HepG2 (cell line): ENCODE results near the gene CFAP119. TPM values are rescaled to one million over a fixed set of nuclear protein-coding genes. Genes with fewer than 3 reads are reported as not detected.

ENCODE experiments used
- ATRX ChIP-seq: sonication (generic); formaldehyde crosslinking; IDR thresholded peaks from 2 replicates; pipeline ENCODE4 v1.4.0; 2020; ENCODE audit warnings: missing genetic modification reagents, borderline replicate concordance
- ETV6 ChIP-seq: sonication (generic); formaldehyde crosslinking; conservative IDR thresholded peaks from 2 replicates; pipeline ENCODE4 v1.4.0; 2020; ENCODE audit warnings: missing genetic modification reagents
- FOXP1 ChIP-seq, 2 experiments: fragments of 450-650 bp in 1 of 2; IDR thresholded peaks; 2 replicates each; pipeline ENCODE4 v1.6.1; 2017 to 2018; ENCODE audit warnings: antibody characterized with exemption in 1 of 2
- MXI1 ChIP-seq: IDR thresholded peaks from 3 replicates; pipeline ENCODE4 v1.6.1; 2012; ENCODE audit warnings: low read depth, low read length, inconsistent platforms, borderline replicate concordance
- NCOA1 ChIP-seq: sonication (generic); formaldehyde crosslinking; IDR thresholded peaks from 2 replicates; pipeline ENCODE4 v1.9.0; 2021; ENCODE audit warnings: missing genetic modification reagents
- NRL ChIP-seq: sonication (generic); formaldehyde crosslinking; IDR thresholded peaks from 2 replicates; pipeline ENCODE4 v1.5.0; 2020; ENCODE audit warnings: missing genetic modification reagents, mild to moderate bottlenecking, moderate library complexity, borderline replicate concordance
- REXO4 ChIP-seq: sonication (generic); formaldehyde crosslinking; IDR thresholded peaks from 2 replicates; pipeline ENCODE4 v1.8.0; 2022; ENCODE audit warnings: missing genetic modification reagents, mild to moderate bottlenecking, borderline replicate concordance
- RFXANK ChIP-seq: IDR thresholded peaks from 2 replicates; pipeline ENCODE4 v1.6.1; 2016
- SMAD3 ChIP-seq: sonication (generic); formaldehyde crosslinking; IDR thresholded peaks from 2 replicates; pipeline ENCODE4 v1.4.0; 2020; ENCODE audit warnings: missing genetic modification reagents
- SP2 ChIP-seq: sonication (generic); formaldehyde crosslinking; IDR thresholded peaks from 2 replicates; pipeline ENCODE4 v1.5.1; 2020; ENCODE audit warnings: mild to moderate bottlenecking, missing genetic modification reagents
- SRF ChIP-seq: IDR thresholded peaks from 2 replicates; pipeline ENCODE4 v1.6.1; 2011; ENCODE audit warnings: mild to moderate bottlenecking, low read depth, low read length, moderate library complexity
- ZFY ChIP-seq: sonication (generic); formaldehyde crosslinking; IDR thresholded peaks from 2 replicates; pipeline ENCODE4 v1.4.0; 2020; ENCODE audit warnings: missing genetic modification reagents
- ZNF138 ChIP-seq: sonication (generic); formaldehyde crosslinking; IDR thresholded peaks from 2 replicates; pipeline ENCODE4 v1.5.0; 2020; ENCODE audit warnings: mild to moderate bottlenecking, low read depth, missing genetic modification reagents
- ZNF343 ChIP-seq: sonication (generic); formaldehyde crosslinking; IDR thresholded peaks from 2 replicates; pipeline ENCODE4 v1.4.0; 2020; ENCODE audit warnings: mild to moderate bottlenecking, missing genetic modification reagents
- ZNF558 ChIP-seq: sonication (generic); formaldehyde crosslinking; IDR thresholded peaks from 2 replicates; pipeline ENCODE4 v1.9.0; 2022; ENCODE audit warnings: mild to moderate bottlenecking, missing genetic modification reagents, borderline replicate concordance
- ZNF567 ChIP-seq: sonication (generic); formaldehyde crosslinking; IDR thresholded peaks from 2 replicates; pipeline ENCODE4 v1.8.1; 2023; ENCODE audit warnings: mild to moderate bottlenecking, missing genetic modification reagents, borderline replicate concordance
- ZNF605 ChIP-seq: sonication (generic); formaldehyde crosslinking; IDR thresholded peaks from 2 replicates; pipeline ENCODE4 v1.8.0; 2022; ENCODE audit warnings: mild to moderate bottlenecking, missing genetic modification reagents
- ZNF737 ChIP-seq: sonication (generic); formaldehyde crosslinking; IDR thresholded peaks from 2 replicates; pipeline ENCODE4 v1.5.0; 2020; ENCODE audit warnings: missing genetic modification reagents, mild to moderate bottlenecking, borderline replicate concordance
- ZNF772 ChIP-seq: sonication (generic); formaldehyde crosslinking; IDR thresholded peaks from 2 replicates; pipeline ENCODE4 v1.5.0; 2020; ENCODE audit warnings: mild to moderate bottlenecking, missing genetic modification reagents
- ZNF878 ChIP-seq: sonication (generic); formaldehyde crosslinking; IDR thresholded peaks from 2 replicates; pipeline ENCODE4 v1.8.1; 2023; ENCODE audit warnings: mild to moderate bottlenecking, missing genetic modification reagents, moderate library complexity
- polyA plus RNA-seq, 8 experiments: library from polyadenylated mRNA; depleted of rRNA in 3 of 8; stranded (reverse) in 7 of 8; unstranded in 1 of 8; fragments of >200 nt; fragmentation: Illumina TruSeq in 4 of 8; extraction: Trizol in 4 of 8; gene quantifications; 2 replicates each; pipeline versions ENCODE4 v1.2.1 to v1.2.3, GENCODE V29; 2011 to 2016; ENCODE audit warnings: low read depth in 4 of 8, missing spikeins in 1 of 8, mixed read lengths in 1 of 8; ENCODE audit not compliant: insufficient read depth in 1 of 8
- total RNA-seq, 5 experiments: library from RNA; depleted of rRNA; stranded (reverse); fragments of >200 nt; fragmentation: Illumina TruSeq; extraction: Trizol; gene quantifications; 2 replicates each; pipeline ENCODE4 v1.2.3, GENCODE V29; 2016; ENCODE audit warnings: low read depth in 1 of 5
- TF ChIP-seq, protein P1 (sequence below), 2 experiments: sonication (generic) in 1 of 2; formaldehyde crosslinking in 1 of 2; IDR thresholded peaks; 2 replicates each; pipeline versions ENCODE4 v1.5.1 to v1.6.1; 2011 to 2020; ENCODE audit warnings: borderline replicate concordance in 1 of 2, low read depth in 1 of 2, low read length in 1 of 2, mild to moderate bottlenecking in 1 of 2, missing genetic modification reagents in 1 of 2, moderate library complexity in 1 of 2
- TF ChIP-seq, protein P2 (sequence below): IDR thresholded peaks from 2 replicates; pipeline ENCODE4 v1.6.1; 2016; ENCODE audit warnings: missing compliant biosample characterization, missing genetic modification reagents, borderline replicate concordance
- TF ChIP-seq, protein P3 (sequence below): sonication (generic); IDR thresholded peaks from 2 replicates; pipeline ENCODE4 v1.6.1; 2016; ENCODE audit warnings: low read depth, borderline replicate concordance
- TF ChIP-seq, protein P4 (sequence below): sonication (generic); formaldehyde crosslinking; IDR thresholded peaks from 2 replicates; pipeline ENCODE4 v1.8.0; 2022; ENCODE audit warnings: missing genetic modification reagents, mild to moderate bottlenecking, borderline replicate concordance

CFAP119 gene
- total and polyA plus RNA-seq, 2 of the 13 experiments (the other 11 are each of a cell fraction or from before 2014, with no cell fraction given) = 6.4 TPM

DNA sequence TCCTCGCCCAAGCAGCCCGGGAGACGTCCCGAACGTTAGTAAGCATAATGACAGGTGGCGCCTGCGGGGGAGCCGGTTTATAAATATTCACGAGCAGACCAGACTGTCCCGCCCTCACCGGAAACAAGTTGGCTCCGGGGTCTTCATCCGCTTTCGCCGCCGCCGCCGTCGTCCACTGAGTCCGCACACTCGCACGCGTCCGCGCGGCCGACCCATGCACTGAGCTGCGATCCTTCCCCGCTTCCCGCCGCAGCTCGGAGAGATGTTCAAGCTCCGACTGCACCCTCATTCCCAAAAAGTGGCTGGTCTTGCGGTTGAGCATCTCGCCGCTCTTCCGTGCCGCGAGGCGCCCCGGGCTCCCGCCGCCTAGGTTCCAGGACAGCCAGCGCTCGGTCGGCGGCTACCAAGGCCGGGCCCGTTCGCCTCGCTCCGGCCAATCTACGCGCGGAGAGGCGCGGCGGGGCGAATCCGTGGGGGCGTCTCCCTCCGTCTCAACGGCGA lies 385 bp downstream of the CFAP119 start (continued):
- TF ChIP-seq, protein P1, sequence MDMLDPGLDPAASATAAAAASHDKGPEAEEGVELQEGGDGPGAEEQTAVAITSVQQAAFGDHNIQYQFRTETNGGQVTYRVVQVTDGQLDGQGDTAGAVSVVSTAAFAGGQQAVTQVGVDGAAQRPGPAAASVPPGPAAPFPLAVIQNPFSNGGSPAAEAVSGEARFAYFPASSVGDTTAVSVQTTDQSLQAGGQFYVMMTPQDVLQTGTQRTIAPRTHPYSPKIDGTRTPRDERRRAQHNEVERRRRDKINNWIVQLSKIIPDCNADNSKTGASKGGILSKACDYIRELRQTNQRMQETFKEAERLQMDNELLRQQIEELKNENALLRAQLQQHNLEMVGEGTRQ (IDR thresholded peaks at IDR 0.05; ENCODE audit: low read depth, low read length) = no peak
- TF ChIP-seq, protein P1 (CRISPR knock-in tag; IDR thresholded peaks at IDR 0.05; ENCODE audit: borderline replicate concordance) = no peak; the same call in 1 of the 2 replicates
- TF ChIP-seq ZNF343 (no peak), NCOA1 (CRISPR knock-in tag) (no peak), ETV6 (CRISPR knock-in tag) (no peak), ATRX (CRISPR knock-in tag) (no peak), ZNF737 (CRISPR knock-in tag) (0 out of 2 replicates have a peak, but pooled peaks have one; percentile 4), ZNF878 (CRISPR knock-in tag) (no peak), SRF (no peak), ZNF558 (peak; percentile 57; the same call in 1 of the 2 replicates), SMAD3 (CRISPR knock-in tag) (no peak), SP2 (CRISPR knock-in tag) (no peak), NRL (CRISPR knock-in tag) (no peak; the same call in 1 of the 2 replicates), RFXANK (CRISPR knock-in tag) (no peak), ZNF138 (CRISPR knock-in tag) (no peak), ZNF567 (no peak), ZFY (no peak; the same call in 1 of the 2 replicates), REXO4 (CRISPR knock-in tag) (peak; percentile 33; the same call in 1 of the 2 replicates), MXI1 (no peak), ZNF605 (CRISPR knock-in tag) (no peak; the same call in 1 of the 2 replicates), FOXP1 (IDR thresholded peaks at IDR 0.05) (no peak), FOXP1 (CRISPR knock-in tag; IDR thresholded peaks at IDR 0.05) (no peak), ZNF772 (CRISPR knock-in tag) (no peak)
- TF ChIP-seq, protein P2, sequence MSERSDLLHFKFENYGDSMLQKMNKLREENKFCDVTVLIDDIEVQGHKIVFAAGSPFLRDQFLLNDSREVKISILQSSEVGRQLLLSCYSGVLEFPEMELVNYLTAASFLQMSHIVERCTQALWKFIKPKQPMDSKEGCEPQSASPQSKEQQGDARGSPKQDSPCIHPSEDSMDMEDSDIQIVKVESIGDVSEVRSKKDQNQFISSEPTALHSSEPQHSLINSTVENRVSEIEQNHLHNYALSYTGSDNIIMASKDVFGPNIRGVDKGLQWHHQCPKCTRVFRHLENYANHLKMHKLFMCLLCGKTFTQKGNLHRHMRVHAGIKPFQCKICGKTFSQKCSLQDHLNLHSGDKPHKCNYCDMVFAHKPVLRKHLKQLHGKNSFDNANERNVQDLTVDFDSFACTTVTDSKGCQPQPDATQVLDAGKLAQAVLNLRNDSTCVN = no peak
- TF ChIP-seq, protein P3, sequence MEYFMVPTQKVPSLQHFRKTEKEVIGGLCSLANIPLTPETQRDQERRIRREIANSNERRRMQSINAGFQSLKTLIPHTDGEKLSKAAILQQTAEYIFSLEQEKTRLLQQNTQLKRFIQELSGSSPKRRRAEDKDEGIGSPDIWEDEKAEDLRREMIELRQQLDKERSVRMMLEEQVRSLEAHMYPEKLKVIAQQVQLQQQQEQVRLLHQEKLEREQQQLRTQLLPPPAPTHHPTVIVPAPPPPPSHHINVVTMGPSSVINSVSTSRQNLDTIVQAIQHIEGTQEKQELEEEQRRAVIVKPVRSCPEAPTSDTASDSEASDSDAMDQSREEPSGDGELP = no peak
- TF ChIP-seq, protein P4, sequence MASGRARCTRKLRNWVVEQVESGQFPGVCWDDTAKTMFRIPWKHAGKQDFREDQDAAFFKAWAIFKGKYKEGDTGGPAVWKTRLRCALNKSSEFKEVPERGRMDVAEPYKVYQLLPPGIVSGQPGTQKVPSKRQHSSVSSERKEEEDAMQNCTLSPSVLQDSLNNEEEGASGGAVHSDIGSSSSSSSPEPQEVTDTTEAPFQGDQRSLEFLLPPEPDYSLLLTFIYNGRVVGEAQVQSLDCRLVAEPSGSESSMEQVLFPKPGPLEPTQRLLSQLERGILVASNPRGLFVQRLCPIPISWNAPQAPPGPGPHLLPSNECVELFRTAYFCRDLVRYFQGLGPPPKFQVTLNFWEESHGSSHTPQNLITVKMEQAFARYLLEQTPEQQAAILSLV = no peak; the same call in 1 of the 2 replicates
